Amniotic epithelial cell (primary cell): ENCODE data around the gene GAS7.

Experiments used
- DNase-seq: peaks from one replicate; pipeline ENCODE4 v3.0.0-alpha.2; 2010; ENCODE audit warnings: low read depth

The GAS7 gene

DNA sequence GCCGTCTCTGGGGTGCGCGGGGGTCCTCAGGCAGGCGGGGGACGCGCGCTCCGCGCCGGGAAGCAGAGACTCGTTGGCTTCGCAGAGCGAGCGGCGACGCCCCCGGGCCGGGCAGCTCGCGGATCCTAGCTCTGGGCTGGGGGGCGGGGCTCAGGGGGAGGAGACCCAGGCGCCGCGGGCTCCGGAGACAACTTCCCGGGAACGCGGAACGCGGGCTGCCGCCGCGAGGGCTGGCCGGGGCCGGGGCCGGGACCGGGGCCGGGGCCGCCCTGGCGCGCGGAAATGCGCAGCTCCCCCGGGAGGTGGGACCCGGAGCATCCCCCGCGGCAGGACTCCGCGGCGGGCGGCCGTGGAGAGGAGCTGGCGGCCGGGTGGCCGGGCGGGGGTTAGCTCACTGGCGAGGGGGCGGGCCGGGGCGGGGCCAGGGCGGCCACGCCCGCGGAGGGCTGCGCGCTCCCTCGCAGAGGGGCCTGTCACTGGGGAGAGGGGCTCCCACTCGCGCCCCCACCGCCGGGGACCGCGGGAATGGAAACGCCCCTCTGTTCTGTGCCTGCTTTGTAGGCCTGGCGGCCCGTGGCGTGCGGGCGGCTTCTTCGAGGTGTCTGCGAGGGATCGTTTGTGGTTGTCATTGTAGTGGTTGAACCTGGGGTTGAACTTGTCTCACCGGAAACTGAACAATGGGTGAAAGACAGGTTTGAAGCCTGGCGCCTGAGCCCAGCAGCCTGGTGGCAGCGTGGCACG is at the start of gene GAS7:
GAS7 (minus strand) TSS at position 98 of the 741 bp plus-strand sequence.
- no peak for DNase-seq

DNA sequence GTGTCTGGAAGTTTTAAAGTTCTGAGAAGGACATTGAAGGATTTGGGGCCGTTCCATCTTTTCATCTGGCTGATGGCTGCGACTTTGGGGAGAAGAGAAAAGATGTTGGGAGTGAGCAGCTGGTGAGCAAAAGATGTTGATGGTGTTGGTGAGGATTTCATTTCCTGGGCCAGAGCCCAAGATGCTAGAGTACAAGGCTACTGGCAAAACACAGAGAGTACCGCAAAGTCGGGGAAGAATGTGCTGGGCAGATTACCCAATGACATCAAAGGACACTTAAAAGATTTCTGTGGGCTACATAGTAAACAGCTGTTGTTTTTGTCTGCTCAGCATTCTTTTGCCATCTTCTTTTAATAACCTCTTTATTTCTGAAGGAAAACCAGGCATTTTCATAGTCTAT is 49.4 kb upstream of the GAS7 start:
- DNase-seq: peak; percentile 67

DNA sequence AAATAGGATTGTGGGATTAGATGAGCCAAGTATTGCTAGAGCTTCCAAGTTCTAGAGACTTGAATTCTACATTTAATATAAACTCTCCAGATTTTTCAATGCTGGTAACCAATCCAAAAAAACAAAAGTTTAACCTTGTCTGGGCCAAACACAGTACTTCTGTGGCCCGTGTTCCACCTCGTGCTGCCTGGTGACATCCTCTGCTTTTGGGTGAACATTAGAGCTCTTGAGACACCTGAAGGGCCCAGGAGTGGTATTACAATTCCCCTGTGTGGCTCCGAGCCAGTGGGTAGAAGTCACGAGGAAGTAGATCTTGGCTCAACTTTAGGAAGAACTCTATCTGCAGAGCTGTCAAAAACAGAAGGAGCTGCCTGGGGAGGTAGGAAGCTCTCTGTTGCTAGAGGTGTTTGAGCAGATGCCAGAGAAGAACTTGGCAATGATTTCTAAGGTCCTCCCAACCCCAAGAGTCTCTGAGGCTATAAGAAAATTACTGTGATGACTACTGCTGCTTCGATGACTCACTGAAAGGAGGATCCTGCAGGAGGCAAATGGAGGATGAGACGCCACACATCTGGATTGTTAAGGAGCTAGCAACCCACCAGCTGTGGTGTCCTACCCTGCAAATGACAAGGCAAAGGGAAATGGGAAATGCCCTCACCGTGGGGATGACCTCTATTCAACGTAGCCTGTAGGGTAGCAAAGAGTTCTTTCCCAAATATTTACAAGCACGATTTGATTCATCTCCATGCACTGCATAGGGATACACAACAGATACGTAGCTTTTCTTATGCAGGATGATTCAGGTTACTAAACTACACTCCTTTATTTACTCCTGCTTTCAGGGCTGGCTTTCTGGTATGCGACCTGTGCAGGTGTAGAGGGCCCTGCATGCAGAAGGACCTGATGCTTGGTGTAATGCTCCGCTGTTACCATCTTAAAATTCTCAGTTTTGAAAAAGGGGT is 45.8 kb upstream of the GAS7 start:
- peak; percentile 63 for DNase-seq

- DNase-seq: no peak
These were observed 43.4 kb upstream of the GAS7 start for GRCh38 chr17:10241781-10242180.

DNA sequence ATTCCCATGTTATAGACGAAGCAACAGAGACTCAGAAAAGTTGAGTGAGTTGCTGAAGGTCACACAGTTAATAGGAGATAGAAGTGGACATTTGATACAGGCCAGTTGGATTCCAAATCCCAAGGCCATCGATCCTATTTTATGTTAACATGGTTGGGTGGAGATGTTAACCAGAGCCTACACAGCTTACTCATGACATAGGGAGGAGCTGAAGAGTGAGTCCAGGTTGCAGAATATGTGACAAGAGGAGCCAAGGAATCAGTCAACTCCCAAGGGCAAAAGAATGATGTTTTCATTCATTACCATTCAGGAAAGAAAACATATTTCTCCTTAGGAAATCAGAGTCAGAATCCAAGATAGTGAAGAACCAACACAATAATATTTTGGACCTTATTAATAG is 40.3 kb upstream of the GAS7 start:
- DNase-seq: no peak

GRCh38 chr17:10234033-10234432 is 35.6 kb upstream of the GAS7 start:
- no peak for DNase-seq

DNA sequence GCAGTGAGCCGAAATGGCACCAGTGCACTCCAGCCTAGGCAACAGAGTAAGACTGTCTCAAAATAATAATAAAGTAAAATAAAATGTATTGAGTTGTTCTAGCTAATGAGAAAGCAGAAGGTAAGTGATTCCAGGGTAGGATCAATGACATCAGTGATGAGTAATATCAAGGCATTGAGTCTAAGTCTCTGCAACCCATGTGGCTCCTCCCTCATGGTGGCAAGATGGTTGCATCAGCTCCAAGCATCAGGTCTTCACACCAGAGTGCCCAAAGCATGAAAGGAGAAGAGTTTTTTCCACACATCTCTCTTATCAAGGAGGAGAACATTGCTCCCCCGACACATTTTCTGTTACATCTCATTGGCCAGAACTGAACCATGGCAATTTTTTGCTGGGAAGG is 34.8 kb upstream of the GAS7 start:
- no peak for DNase-seq

DNA sequence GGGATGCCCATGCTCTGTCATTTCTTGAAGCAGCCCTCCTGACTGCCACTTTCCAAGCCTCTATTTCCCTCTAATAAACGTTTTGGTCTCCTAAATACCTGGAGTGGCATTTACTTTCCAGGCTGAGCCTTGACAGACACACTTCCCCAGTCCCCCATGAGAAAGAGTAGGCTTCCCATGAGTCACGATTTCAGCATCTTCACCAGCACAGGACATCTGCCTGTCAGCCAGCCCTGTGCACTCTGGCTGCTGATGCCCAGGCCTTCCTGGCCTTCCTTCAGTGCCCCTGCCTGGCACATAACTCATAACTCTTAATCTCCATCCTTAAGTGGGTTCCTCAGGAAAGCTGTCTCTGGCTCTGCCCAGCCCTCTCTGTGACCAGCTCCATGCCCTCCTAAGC is 30.8 kb upstream of the GAS7 start:
- no peak for DNase-seq

DNA sequence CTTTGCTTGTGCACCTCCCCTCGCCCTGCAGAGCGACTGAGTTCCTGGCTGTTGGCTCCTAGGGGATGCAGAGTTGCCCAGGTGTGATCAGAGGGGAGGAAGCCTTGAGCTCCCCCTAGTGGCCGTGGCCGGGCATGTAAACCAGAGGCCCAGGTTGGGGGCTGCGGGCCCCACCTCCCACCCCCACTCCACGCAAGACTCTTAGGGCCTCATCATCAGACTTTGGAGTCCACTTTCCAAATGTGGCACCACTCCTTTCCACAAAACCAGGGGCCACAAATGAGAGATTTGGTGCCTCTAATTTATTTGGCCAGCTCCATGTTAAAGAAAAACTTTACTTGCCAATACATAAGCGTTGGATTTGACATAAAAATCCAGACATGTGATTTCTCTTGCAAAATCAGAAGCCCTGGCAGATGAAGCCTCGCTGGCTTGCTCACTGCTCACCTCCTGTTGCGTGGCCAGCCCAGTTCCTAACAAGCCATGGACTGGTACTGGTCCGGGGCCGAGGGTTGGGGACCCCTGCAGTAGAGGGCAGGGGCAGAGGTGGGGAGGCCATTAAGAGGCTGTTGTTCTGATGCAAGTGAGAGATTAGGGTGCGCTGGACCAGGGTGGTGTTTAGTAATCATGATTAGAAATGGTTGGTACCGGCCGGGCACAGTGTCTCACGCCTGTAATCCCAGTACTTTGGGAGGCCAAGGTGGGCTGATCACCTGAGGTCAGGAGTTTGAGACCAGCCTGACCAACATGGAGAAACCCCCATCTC is 28.7 kb upstream of the GAS7 start:
- peak; percentile 33 for DNase-seq

GRCh38 chr17:10224582-10225195 is 26.3 kb upstream of the GAS7 start:
- peak; percentile 18 for DNase-seq

DNA sequence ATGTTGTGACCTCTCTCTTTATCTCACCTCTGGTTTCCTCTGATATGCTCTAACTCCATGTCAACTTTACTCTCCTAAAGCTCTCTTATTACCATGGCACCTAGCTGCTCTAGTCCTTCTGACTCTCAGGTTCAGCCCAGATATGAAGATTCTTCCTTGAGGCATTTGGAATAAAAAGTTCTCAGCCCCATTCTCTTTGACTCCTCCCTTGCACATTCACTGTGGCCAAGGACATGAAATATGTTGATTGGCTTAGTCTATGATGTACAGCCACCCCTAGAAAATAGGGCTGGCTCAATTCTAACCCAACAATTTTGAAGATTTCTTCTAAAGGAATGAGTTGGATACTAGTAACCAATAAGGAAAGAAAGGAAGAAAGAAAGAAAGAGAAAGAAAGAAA is 20.8 kb upstream of the GAS7 start:
- no peak for DNase-seq

- peak; percentile 62 for DNase-seq
These were observed 19.5 kb upstream of the GAS7 start for GRCh38 chr17:10217916-10218315.

DNA sequence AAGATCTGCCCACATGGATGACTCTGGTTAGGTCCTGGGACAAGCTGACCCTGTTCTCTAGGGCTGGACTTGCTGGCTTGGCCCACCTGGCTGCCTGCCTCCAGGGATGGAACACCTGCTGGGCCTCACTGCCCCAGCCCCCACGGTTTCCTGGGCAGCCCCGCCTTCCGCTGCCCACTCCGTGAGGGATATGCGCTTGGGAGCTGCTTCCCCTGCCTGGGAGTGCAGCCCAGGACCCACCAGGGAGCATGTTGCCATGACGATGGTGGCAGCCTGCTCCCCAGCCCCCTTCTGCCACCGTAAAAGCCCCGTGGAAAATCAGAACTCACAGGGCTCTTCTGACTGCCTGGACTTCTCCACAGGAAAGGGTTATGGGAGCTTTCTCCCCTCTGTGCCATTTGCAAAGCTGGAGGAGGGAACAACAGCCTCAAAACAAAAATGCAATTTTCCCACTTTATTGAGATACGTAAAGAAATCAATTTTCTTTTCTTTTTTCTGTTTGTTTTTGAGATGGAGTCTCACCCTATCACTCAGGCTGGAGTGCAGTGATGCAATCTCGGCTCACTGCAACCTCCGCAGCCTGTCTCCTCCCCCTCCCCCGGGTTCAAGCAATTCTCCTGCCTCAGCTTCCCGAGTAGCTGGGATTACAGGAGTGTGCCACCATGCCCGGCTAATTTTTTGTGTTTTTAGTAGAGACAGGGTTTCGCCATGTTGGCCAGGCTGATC is 18.0 kb upstream of the GAS7 start:
- no peak for DNase-seq

- DNase-seq: no peak
These were observed 16.9 kb upstream of the GAS7 start for GRCh38 chr17:10215286-10215685.

GRCh38 chr17:10211666-10212065 is 13.3 kb upstream of the GAS7 start:
- no peak for DNase-seq

DNA sequence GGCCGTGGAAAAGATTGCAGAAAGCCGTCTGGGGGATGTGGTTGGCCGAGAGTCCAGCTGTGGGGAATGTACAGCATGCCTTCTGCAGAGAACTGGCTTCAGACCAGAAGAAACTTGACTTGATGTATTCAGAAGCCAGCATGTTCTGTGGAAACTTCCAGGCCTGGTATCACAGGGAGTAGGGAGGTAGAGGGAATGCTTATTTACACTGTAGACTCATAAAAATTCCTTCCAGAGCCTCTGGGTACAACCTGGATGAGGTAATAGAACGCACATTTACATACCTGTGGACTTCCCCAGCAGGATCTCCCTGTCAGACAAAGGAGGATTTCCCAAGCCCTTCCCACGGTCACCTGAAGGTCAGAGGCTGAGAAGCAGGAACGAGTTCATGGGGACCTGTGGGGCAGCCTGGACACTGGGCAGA is 11.8 kb upstream of the GAS7 start:
- DNase-seq: peak; percentile 90

DNA sequence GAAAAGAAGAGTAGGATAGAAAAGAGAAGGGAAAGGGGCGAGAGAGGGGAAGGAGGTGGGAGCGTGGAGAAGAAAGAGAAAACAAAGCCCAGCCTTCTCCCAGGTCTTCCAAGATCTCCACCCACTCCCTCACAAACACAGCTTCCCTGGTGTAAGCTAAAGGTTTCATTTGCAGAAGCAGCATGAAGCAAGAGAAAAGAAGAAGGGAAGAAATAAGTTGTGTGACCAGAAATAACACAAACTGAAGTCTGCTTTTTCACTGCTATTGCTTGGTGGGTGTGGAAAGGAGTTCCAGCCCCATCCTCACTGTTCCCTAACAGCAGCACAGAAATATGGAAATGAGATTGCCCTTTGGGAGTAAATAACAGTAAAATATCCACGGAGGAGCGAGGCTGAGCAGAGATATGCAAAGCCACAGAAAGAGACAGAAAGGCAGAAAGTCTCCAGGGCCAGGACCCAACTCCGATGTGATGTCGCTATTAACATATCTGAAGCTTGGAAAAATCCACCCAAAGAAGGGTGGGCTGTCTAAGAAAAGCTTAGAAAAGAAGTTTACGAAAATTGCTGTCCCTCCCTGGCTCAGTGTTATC is 10.3 kb upstream of the GAS7 start:
- DNase-seq: no peak

GRCh38 chr17:10207153-10207552 is 8.7 kb upstream of the GAS7 start:
- no peak for DNase-seq

- DNase-seq: no peak
These were observed 7.3 kb upstream of the GAS7 start for GRCh38 chr17:10205549-10206185.

- no peak for DNase-seq
These were observed 3.3 kb upstream of the GAS7 start for GRCh38 chr17:10201680-10202079.
